ENCODE data around the gene MILR1.

GRCh38 chr17:64508683-64509082 lies 59.8 kb downstream of the MILR1 start:
- TF ChIP-seq CTCF (IDR thresholded peaks at IDR 0.05): no peak
- TF ChIP-seq POLR2A (IDR thresholded peaks at IDR 0.05): no peak

All from thyroid gland (tissue), 4 donors.